ENCODE data around the gene CRYBB1. TPM values are rescaled to one million over a fixed set of nuclear protein-coding genes. Genes with fewer than 3 reads are reported as not detected.
A peak's percentile ranks its signal among the peaks of the same experiment; 100 is the strongest.

CRYBB1 gene
- total and polyA plus RNA-seq, 2 experiments from 2014 or later: 1.6 to 3.7 TPM

DNA sequence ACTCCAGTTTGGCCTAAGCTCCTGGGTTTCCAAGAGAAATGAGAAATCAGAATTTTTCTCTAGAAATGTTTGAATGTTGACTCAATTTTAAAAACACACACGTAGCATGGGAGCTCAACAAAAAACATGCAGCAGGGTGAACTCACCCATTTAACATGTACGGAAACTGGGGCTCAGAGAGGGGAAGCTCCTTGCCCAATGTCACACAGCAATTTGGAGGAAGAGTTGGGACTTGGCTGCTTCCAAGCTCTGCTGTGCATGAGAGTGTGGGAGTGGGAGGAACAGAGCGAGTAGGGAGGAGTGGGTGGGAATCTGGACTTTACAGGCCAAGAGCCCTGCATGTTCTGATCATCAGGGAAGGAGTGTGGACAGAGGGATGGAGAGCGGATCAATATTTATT is 33.8 kb downstream of the CRYBB1 start (continued):
- TF ChIP-seq, protein P1, sequence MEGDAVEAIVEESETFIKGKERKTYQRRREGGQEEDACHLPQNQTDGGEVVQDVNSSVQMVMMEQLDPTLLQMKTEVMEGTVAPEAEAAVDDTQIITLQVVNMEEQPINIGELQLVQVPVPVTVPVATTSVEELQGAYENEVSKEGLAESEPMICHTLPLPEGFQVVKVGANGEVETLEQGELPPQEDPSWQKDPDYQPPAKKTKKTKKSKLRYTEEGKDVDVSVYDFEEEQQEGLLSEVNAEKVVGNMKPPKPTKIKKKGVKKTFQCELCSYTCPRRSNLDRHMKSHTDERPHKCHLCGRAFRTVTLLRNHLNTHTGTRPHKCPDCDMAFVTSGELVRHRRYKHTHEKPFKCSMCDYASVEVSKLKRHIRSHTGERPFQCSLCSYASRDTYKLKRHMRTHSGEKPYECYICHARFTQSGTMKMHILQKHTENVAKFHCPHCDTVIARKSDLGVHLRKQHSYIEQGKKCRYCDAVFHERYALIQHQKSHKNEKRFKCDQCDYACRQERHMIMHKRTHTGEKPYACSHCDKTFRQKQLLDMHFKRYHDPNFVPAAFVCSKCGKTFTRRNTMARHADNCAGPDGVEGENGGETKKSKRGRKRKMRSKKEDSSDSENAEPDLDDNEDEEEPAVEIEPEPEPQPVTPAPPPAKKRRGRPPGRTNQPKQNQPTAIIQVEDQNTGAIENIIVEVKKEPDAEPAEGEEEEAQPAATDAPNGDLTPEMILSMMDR (conservative IDR thresholded peaks at IDR 0.05; ENCODE audit: low read depth in 2 of 2): no peak
- TF ChIP-seq POLR2AphosphoS5 (IDR thresholded peaks at IDR 0.05; ENCODE audit: low read depth) (no peak), ZNF114 (CRISPR knock-in tag; IDR thresholded peaks at IDR 0.05) (no peak)
- TF ChIP-seq, protein P2, sequence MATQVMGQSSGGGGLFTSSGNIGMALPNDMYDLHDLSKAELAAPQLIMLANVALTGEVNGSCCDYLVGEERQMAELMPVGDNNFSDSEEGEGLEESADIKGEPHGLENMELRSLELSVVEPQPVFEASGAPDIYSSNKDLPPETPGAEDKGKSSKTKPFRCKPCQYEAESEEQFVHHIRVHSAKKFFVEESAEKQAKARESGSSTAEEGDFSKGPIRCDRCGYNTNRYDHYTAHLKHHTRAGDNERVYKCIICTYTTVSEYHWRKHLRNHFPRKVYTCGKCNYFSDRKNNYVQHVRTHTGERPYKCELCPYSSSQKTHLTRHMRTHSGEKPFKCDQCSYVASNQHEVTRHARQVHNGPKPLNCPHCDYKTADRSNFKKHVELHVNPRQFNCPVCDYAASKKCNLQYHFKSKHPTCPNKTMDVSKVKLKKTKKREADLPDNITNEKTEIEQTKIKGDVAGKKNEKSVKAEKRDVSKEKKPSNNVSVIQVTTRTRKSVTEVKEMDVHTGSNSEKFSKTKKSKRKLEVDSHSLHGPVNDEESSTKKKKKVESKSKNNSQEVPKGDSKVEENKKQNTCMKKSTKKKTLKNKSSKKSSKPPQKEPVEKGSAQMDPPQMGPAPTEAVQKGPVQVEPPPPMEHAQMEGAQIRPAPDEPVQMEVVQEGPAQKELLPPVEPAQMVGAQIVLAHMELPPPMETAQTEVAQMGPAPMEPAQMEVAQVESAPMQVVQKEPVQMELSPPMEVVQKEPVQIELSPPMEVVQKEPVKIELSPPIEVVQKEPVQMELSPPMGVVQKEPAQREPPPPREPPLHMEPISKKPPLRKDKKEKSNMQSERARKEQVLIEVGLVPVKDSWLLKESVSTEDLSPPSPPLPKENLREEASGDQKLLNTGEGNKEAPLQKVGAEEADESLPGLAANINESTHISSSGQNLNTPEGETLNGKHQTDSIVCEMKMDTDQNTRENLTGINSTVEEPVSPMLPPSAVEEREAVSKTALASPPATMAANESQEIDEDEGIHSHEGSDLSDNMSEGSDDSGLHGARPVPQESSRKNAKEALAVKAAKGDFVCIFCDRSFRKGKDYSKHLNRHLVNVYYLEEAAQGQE (IDR thresholded peaks at IDR 0.05; ENCODE audit: unreplicated experiment): no peak

DNA sequence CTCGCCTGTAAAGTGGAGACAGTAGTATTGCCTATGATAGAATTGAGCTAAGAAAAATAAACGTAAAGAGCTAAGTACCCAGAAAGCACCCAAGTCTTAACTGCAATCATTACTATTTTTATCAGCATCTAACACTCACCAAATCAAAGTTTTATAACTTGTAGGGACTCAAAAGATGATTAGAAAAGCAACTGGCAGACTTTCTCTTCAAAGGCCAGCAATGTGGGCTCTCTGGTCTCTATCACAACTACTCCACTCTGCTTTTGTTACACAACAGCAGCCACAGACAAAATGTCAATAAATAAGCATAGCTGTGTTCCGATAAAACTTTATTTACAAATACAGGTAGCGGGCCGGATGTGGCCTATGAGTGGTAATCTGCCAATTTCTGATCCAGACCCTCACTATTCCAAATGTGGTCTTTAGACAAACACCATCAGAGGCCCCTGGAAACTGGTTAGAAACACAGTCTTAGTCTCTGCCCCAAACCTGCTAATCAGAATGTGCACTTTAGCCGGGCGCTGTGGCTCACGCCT is 36.1 kb downstream of the CRYBB1 start:
- H3K9me3 Mint-ChIP-seq: no peaks in the 10 kb centered on the region
- Histone ChIP-seq H3K9me2 (ENCODE audit: insufficient read depth) (no peaks in the 10 kb centered on the region), H3K79me2 (replicated peaks; ENCODE audit: insufficient read depth) (peaks cover 97% of the 10 kb centered on the region), H3K36me3 (ENCODE audit: insufficient read depth) (no peaks in the 10 kb centered on the region), H3F3A (replicated peaks; ENCODE audit: low read depth) (peaks cover 33% of the 10 kb centered on the region; the same call in 1 of the 2 replicates), H3K27ac (ENCODE audit: low read depth) (peak overlapping the region; percentile 12), H3K27me3 (ENCODE audit: insufficient read depth) (no peaks in the 10 kb centered on the region), H2AFZ (no peak overlapping the region), H3K4me2 (0 out of 2 replicates have a peak overlapping the region, but pooled peaks have one; percentile 6), H3K4me1 (ENCODE audit: insufficient read depth) (peaks cover 57% of the 10 kb centered on the region), H3K4me3 (no peak overlapping the region), H4K20me1 (replicated peaks; ENCODE audit: insufficient read depth) (peaks cover 32% of the 10 kb centered on the region)
- H3K36me3 Mint-ChIP-seq (ENCODE audit: low read depth): peaks cover 44% of the 10 kb centered on the region
- ATAC-seq (no peak), DNase-seq (ENCODE audit: low spot score) (no peak)
- H3K27ac Mint-ChIP-seq: no peak overlapping the region
- no peak overlapping the region for H3K4me3 Mint-ChIP-seq
- peaks cover 4% of the 10 kb centered on the region for H3K27me3 Mint-ChIP-seq (ENCODE audit: insufficient read depth, low read depth, poor library complexity)
- TF ChIP-seq ZNF331 (CRISPR knock-in tag; IDR thresholded peaks at IDR 0.05; ENCODE audit: low read depth): no peak
- TF ChIP-seq JUNB (IDR thresholded peaks at IDR 0.05; ENCODE audit: unreplicated experiment): no peak
- TF ChIP-seq, protein P3, sequence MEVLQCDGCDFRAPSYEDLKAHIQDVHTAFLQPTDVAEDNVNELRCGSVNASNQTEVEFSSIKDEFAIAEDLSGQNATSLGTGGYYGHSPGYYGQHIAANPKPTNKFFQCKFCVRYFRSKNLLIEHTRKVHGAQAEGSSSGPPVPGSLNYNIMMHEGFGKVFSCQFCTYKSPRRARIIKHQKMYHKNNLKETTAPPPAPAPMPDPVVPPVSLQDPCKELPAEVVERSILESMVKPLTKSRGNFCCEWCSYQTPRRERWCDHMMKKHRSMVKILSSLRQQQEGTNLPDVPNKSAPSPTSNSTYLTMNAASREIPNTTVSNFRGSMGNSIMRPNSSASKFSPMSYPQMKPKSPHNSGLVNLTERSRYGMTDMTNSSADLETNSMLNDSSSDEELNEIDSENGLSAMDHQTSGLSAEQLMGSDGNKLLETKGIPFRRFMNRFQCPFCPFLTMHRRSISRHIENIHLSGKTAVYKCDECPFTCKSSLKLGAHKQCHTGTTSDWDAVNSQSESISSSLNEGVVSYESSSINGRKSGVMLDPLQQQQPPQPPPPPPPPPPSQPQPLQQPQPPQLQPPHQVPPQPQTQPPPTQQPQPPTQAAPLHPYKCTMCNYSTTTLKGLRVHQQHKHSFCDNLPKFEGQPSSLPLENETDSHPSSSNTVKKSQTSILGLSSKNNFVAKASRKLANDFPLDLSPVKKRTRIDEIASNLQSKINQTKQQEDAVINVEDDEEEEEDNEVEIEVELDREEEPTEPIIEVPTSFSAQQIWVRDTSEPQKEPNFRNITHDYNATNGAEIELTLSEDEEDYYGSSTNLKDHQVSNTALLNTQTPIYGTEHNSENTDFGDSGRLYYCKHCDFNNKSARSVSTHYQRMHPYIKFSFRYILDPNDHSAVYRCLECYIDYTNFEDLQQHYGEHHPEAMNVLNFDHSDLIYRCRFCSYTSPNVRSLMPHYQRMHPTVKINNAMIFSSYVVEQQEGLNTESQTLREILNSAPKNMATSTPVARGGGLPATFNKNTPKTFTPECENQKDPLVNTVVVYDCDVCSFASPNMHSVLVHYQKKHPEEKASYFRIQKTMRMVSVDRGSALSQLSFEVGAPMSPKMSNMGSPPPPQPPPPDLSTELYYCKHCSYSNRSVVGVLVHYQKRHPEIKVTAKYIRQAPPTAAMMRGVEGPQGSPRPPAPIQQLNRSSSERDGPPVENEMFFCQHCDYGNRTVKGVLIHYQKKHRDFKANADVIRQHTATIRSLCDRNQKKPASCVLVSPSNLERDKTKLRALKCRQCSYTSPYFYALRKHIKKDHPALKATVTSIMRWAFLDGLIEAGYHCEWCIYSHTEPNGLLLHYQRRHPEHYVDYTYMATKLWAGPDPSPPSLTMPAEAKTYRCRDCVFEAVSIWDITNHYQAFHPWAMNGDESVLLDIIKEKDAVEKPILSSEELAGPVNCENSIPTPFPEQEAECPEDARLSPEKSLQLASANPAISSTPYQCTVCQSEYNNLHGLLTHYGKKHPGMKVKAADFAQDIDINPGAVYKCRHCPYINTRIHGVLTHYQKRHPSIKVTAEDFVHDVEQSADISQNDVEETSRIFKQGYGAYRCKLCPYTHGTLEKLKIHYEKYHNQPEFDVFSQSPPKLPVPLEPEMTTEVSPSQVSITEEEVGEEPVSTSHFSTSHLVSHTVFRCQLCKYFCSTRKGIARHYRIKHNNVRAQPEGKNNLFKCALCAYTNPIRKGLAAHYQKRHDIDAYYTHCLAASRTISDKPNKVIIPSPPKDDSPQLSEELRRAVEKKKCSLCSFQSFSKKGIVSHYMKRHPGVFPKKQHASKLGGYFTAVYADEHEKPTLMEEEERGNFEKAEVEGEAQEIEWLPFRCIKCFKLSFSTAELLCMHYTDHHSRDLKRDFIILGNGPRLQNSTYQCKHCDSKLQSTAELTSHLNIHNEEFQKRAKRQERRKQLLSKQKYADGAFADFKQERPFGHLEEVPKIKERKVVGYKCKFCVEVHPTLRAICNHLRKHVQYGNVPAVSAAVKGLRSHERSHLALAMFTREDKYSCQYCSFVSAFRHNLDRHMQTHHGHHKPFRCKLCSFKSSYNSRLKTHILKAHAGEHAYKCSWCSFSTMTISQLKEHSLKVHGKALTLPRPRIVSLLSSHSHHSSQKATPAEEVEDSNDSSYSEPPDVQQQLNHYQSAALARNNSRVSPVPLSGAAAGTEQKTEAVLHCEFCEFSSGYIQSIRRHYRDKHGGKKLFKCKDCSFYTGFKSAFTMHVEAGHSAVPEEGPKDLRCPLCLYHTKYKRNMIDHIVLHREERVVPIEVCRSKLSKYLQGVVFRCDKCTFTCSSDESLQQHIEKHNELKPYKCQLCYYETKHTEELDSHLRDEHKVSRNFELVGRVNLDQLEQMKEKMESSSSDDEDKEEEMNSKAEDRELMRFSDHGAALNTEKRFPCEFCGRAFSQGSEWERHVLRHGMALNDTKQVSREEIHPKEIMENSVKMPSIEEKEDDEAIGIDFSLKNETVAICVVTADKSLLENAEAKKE (CRISPR knock-in tag; IDR thresholded peaks at IDR 0.05): no peak
- no peak for TF ChIP-seq POLR2AphosphoS5 (IDR thresholded peaks at IDR 0.05; ENCODE audit: low read depth)
- TF ChIP-seq STAT1 (IDR thresholded peaks at IDR 0.05; ENCODE audit: unreplicated experiment): no peak
- TF ChIP-seq, protein P1 (conservative IDR thresholded peaks at IDR 0.05; ENCODE audit: low read depth in 2 of 2): no peak
- TF ChIP-seq CREB1 (CRISPR knock-in tag; IDR thresholded peaks at IDR 0.05; ENCODE audit: low read depth): no peak
- H3K4me1 Mint-ChIP-seq: peaks cover 66% of the 10 kb centered on the region
